Sigmoid colon (tissue), 4 donors: ENCODE results near the gene RBM18.

ENCODE experiments used
- CTCF ChIP-seq, 4 experiments: fragments of 450-650 bp in 3 of 4; fragments of 200-600 bp in 1 of 4; IDR thresholded peaks; one replicate each; pipeline ENCODE4 v1.5.1; 2016 to 2019; ENCODE audit warnings: antibody characterized with exemption in 4 of 4, mild to moderate bottlenecking in 3 of 4, moderate library complexity in 2 of 4
- POLR2AphosphoS5 ChIP-seq, 4 donors: sonication (generic); formaldehyde crosslinking; IDR thresholded peaks; one replicate each; pipeline ENCODE4 v1.6.1; 2017; ENCODE audit warnings: antibody characterized with exemption in 4 of 4

GRCh38 chr9:122204055-122204454 is 60.6 kb downstream of the RBM18 start:
- TF ChIP-seq CTCF (IDR thresholded peaks at IDR 0.05) (no peak), POLR2AphosphoS5 (IDR thresholded peaks at IDR 0.05) (no peak)
